Dermis microvascular lymphatic vessel endothelial cell (primary cell): ENCODE measurements around the gene SCAMP4. TPM values are rescaled to one million over a fixed set of nuclear protein-coding genes. Genes with fewer than 3 reads are reported as not detected.
"Not testable (repeated sequence)": the region's sequence is repeated elsewhere in the genome, so short reads cannot be mapped to it uniquely, and the experiment has no call there.

ENCODE experiments used
- DNase-seq, 2 donors: peaks; one replicate each; pipeline versions ENCODE4 v3.0.0 to v3.0.0-alpha.2; 2010; ENCODE audit warnings: low read depth in 2 of 2
- total RNA-seq: library from RNA; depleted of rRNA; stranded (reverse); fragments of >200 nt; gene quantifications from 2 replicates; pipeline ENCODE4 v1.2.1, GENCODE V29; 2014

The SCAMP4 gene
- total RNA-seq, 1 donor from 2014 or later = 18.2 TPM

DNA sequence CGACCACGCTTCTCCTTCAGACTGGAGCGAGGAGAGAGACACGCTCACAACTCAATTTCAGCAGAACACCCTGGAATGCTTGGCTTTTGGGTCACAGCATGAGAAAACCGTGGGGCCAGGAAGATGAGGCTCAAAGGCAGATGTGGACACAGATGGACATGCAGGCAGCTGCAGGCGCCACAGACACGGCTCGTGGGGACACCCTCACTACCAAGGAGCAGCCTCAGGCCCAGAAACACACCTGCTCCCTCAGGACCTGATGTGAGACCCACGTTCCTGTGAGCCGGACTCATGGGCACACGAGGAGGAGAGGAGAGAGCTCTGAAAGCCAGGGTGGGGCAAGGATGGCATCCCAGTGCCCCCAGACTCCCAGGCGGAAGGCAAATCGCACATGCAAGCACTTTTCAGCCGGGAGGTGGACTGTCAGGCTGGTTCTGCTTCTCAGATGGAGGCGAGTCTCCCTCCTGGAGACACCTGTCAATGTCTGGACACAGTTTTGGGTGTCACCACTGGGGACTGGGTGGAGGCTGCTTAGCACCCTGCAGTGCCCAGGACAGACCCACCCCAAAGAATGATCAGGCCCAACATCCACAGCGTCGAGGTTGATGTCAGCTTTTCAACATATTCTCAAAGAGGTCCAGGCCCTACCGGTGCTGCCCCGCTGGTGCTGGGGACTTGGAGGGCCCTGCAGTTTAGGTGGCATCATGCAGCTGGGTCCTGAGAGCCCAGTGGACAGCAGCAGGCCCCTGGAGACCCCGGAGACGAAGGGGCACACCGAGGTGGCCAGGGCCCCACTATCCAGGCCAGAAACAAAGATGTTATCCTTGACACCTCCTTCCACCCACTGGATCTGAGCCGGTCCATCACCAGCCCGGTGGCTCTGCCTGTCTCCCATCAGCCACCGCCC lies 22.2 kb upstream of the SCAMP4 start:
- no peak for DNase-seq

DNA sequence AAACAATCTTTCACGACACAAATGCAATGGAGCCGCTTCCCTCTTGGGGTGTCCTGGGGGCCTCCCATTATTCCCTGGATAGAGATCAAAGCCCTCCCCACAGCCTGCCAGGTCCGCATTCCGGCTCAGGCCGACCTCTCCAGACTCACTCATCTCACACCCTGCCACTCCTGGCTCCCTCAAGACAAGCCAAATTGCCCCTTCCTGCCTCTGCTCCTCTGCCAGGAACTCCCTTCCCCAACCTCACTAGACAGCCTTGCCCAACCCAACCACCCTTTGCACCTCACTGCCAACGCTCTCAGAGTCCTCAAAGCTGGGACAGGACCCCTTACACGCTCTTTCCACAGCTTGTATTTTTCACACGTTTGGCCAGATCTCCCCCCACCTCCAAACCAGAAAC lies 21.4 kb upstream of the SCAMP4 start:
- no peak for DNase-seq

DNA sequence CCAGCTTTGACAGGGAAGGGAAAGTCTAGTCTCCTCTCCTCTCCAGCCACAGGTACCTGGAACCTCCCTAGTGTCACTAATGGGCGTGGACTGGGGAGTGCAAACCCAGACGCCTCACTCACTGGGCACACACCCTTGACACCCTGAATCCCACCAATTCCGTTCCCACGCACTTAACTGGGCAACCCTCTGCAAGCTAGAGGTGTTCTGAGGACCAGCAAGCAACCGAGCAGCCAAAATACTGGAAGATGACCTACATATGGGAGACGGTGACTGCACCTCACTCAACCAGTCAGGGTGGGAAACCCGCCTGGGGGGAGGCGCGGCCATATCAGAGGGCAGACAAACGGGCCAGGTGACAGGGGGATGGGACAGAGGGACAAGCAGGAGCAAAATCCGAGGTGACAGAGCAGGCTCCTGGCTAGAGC lies 20.9 kb upstream of the SCAMP4 start:
- DNase-seq = no peak

DNA sequence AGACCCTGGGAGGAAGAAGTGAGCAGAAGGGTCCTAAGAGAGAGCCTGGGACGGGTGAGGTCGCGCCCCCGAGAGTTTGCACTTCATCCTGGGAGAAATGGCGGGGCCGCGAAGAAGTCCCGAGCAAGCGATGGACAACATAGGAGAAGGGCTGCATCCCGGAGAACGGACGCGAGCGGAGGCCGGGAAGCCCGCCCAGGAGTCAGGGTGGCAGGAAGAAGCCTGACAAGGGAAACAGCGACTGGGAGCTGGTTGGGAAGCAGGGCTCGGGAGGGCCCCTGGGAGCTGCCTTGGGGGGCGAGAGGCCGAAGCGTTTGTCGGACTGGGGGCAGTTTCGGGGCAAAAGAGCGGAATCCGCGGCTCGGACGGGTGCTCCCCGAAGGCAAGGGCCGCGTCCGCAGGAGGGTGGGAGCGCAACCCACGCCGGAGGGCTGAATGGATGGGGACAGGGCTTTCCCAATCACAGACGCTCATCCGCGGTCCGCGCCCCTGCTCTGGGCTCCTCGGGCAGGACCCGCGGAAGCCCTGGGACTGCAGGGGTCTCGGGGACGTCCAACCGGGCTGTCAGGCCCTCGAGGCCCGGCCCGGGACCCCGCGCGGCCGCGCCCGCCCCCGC lies 20.4 kb upstream of the SCAMP4 start:
- peak in 1 of 2 donors; percentile 34 for DNase-seq

DNA sequence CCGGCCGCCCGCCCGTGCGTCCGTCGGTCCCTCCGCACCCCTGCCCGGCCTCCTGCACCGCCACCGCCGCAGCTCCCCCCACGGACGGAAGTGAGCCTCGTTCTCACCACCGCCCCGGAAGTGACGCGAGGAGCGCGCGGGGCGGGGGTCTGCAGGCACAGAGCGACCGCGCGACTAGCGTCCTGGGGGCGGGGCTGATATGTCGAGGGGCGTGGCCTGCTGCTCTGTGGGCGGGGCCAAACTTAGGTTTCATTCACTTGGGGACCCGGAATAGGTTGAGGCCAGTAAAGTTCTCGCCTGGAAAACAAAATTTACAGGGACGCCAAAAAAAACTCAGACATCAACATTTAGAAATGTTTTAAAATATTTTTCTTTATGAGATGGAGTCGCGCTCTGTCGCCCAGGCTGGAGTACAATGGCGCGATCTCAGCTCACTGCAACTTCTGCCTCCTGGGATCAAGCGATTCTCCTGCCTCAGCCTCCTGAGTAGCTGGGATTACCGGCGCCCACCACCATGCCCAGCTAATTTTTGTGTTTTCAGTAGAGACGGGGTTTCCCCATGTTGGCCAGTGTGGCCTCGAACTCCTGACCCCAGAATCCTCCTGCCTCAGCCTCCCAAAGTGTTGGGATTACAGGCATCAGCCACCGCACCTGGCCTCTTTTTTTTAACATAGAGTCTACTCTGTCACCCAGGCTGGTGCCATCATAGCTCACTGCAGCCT lies 19.6 kb upstream of the SCAMP4 start, which contains the start of gene ABHD17A:
Gene ABHD17A (minus strand): TSS at position 99 of the 722 bp plus-strand sequence. CDS start 3,930 bp downstream, outside the sequence.
- peak; percentile 78 to 94 for DNase-seq

DNA sequence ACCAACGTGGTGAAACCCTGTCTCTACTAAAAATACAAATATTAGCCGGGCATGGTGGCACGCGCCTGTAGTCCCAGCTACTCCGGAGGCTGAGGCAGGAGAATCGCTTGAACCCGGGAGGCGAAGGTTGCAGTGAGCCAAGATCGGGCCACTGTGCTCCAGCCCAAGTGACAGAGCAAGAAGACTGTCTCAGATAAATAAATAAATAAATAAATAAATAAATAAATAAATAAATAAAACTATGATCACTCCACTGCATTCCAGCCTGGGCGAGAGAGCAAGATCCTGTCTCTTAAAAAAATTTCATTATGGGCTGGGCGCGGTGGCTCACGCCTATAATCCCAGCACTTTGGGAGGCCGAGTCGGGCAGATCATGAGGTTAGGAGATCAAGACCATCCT lies 18.8 kb upstream of the SCAMP4 start:
- not testable (repeated sequence) for DNase-seq

DNA sequence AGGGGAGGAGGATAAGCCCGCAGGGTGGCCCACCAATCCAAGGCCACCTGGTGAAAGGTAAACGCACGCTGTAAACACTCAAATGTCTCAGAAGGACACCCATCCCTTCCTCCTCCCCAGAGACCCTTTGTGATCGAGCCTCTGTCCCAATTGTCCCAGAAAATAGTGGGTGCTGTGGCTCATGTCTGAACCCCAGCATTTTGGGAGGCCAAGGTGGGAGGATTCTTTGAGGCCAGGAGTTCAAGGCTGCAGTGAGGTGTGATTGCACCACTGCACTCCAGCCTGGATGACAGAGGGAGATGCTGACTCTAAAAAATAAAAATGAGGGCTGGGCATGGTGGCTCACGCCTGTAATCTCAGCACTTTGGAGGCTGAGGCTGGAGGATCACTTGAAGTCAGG lies 16.8 kb upstream of the SCAMP4 start:
- no peak for DNase-seq

DNA sequence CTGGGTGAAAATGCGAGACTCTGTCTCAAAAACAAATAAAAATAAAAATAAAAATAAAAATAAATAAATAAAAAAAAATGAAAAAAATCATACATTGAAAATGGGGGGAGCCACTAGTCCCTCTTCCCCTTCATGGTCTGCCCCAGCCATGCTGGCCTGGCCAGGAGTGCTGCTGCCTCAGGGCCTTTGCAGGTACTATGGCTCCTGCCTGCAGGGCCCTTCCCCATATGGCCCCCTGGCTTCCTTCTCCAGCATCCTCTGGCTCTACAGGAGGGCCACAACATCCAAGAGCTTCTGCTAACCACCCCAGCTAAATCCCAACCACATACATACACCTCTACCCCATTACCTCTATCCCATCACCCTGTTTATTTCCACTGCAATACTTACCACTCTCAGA lies 15.3 kb upstream of the SCAMP4 start:
- no peak for DNase-seq

DNA sequence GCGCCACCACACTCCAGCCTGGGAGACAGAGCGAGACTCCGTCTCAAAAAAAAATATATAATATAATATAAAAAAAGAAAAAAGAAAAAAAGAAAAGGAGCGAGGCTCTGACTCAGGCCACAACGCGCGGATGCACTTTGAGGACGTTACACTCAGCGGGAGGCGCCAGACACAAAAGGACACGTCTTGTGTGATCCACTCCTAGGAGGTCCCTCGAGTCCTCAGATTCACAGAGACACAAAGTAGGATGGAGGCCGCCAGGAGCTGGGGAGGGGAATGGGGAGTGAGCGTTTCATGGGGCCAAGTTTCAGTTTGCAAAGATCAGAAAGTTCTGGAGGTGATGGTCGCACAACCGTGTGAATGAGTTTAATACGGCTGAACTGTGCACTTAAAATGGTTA lies 11.4 kb upstream of the SCAMP4 start:
- no peak for DNase-seq

DNA sequence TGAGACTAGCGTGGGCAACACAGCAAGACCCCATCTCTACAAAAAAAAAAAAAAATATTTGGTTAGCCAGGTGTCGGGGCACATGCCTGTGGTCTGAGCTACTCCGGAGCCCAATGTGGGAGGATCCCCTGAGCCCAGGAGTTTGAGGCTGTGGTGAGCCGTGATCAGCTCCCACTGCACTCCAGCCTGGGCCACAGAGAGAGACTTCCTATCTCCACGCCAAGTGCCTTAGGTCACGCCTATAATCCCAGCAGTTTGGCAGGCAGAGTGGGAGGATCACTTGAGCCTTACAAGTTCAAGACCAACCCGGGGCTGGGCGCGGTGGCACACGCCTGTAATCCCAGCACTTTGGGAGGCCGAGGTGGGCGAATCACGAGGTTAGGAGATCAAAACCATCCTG lies 8.7 kb upstream of the SCAMP4 start:
- no peak for DNase-seq

DNA sequence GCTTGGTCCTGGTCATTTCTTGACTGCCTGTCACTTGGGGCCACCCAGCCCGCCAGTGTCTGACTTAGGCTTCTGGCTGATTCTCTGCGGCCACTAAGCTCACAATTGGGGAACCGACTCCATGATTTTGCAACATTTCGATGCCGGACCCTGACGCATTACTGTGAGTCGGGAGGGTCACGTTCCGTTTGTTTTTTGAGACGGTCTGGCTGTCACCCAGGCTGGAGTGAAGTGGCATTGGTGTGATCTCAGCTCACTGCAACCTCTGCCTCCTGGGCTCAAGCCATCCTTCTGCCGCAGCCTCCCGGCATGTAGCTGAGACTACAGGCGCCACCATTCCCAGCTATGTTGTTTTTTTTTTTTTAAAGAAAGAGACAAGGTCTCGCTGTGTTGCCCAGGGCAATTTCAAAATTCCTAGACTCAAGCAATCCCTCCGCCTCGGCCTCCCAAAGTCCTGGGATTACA lies 3.2 kb upstream of the SCAMP4 start:
- no peak for DNase-seq

DNA sequence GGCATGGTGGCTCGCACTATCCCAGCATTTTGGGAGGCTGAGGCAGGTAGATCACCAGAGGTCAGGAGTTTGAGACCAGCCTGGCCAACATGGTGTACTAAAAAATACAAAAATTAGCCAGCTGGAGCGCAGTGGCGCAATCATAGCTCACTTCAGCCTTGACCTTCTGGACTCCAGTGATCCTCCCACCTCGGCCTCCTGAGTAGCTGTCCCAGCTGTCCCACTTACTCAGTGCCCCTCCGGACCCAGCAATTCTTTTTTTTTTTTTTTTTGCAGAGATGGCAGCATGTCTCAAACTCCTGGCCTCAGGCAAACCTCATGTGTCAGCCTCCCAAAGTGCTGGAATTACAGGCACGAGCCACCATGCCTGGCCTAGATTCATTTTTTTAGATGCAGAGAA lies 2.3 kb upstream of the SCAMP4 start:
- no peak for DNase-seq

DNA sequence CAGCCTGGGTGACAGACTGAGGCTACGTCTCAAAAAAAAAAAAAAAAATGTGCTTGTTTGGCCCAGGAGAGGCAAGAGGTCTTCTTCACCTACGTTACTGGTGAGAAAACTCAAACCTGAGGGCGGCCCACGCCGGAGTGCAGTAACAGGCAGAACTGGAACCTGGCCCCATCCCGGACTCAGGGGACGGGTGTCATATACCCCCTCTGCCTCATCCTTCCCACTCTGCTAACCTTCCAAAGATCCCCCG lies 414 bp upstream of the SCAMP4 start:
- no peak for DNase-seq

DNA sequence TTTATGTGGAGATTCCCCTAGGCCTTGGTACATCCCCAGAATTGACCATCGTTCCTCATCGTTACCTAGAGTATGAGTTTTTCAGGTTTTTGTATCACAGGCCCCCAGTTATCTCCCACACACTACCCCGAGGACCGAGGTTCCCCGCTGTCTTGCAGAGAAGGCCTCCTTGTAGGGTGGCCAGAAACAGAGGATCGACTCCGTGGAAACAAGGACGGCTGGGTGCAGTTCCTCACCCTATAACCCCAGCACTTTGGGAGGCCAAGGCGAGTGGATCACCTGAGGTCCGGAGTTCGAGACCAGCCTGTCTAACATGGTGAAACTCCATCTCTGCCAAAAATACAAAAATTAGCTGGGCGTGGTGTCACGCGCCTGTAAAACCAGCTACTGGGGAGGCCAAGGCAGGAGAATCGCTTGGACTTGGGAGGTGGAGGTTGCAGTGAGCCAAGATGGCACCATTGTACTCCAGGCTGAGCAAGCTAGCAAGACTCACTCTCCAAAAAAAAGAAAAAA lies 720 bp downstream of the SCAMP4 start:
- no peak for DNase-seq

DNA sequence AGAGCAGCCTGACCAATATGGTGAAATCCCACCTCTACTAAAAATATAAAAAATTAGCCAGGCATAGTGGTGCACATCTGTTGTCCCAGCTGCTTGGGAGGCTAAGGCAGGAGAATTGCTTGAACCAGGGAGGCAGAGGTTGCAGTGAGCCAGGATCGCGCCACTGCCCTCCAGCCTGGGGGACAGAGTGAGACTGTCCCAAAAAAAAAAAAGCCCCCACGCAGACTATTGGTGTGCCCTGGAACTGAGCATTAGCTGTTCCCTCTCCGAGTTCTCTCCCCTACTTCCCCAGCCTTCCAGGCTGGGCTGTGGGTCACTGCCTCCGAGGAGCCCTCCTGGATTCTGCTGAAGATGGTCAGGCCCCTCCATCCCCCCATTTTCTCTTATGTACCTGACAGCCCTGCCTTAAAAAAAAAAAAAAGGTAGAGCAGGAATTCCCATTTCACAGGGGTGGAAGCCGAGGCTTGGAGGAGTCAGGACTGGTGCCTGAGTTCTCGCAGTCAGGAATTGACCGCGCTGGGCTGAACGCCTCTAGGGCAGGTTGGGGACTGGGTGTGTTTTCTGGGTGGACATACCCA lies 1.9 kb downstream of the SCAMP4 start:
- no peak for DNase-seq

DNA sequence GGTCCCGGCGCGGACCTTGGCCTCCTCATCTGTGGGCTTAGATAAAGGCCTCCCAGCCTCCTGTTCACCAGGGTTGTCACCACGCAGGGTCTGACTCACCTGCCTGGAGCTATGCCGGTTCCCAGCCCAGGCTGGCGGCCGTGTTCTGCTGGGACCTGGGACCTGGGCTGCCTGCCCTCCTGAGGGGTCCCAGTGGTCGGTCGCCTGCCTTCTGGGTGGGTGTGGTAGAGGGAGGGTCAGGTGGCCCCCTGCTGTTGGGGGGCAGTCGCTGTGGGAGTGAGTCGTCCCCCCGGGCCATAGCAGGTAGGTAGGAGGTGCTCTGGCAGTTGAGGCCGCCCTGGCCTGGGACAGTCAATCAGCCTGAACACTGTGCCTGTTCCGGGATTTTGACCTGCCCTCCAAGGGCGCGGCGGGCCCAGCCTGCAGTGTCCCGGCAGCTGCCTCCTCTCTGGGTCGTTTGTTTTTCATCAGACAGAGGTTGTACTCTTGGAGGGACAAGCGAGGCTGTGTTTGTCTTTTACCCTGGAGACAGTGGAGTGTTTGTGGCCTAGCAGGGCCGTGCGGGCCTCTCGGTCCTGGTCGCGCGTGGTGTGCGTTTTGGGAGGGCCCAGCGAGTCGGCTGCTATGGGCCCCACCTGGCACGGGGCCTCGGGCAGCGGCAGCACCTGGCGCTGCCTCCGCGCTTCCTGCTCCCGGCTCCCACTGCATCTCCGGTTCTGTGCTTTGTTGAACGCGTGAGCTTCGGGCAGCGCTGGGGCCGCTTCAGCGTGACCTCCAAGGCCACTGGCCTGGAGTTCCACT lies 2.6 kb downstream of the SCAMP4 start:
- DNase-seq = no peak

DNA sequence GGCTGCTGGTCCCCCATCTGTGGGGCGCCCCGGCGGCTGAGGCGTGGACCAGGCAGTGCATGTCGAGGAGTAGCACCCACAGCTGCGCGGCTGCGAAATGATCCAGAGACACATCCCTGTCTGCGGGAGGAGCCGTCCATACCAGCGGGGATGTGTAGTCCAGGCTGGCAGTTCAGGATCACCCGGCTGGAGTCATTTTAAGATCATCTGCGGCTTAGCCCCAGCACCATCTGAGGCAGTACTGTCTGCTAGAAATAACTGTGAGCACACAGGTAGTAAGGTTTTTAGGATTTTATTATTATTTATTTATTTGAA lies 3.1 kb downstream of the SCAMP4 start:
- no peak for DNase-seq

DNA sequence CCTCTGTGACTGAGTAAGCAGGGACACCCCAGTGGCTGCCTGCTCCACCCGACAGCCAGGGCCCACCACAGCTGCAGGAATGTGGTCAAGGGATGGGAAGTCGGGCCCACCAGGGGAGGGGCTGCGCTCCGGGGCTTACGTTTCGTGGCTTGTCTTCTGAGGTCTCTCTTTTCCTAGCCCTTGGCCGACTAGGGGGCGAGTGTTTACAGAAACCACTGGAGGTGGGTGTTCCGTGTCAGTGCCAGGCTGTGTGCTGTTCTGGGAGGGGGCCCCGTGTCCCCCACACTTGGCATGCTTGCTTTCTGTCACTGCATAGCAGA lies 4.5 kb downstream of the SCAMP4 start:
- no peak for DNase-seq

DNA sequence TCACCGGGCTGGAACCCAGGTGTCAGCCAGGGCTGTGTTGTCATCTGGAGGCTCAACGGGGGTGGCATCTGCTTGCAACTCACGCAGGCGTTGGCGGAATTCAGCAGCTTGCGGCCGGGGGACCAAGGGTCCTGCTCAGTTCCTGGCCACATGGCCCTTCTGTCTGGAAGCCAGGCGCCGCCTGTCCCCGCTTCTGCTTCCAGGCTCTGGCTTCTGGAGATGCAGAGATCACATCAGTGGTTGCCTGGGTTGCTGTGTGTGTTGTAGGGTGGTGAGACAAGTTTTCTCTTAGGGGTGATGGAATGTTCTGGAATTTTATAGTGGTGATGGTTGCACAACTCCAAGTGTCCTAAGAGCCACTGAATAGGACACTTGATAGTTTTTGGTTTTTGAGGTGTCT lies 5.0 kb downstream of the SCAMP4 start:
- no peak for DNase-seq

DNA sequence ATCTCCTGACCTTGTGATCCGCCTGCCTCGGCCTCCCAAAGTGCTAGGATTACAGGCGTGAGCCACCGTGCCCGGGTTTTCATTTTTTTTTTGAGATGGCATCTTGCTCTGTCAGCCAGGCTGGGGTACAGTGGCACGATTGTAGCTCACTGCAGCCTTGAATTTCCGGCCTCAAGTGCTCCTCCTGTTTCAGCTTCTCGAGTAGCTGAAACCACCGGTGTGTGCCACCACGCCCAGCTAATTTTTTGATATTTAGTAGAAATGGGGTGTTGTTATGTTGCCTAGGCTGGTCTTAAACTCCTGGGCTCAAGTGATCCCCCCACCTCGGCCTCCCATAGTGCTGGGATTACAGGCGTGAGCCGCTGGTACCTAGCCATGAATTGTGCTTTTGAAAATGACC lies 5.9 kb downstream of the SCAMP4 start:
- no peak for DNase-seq

DNA sequence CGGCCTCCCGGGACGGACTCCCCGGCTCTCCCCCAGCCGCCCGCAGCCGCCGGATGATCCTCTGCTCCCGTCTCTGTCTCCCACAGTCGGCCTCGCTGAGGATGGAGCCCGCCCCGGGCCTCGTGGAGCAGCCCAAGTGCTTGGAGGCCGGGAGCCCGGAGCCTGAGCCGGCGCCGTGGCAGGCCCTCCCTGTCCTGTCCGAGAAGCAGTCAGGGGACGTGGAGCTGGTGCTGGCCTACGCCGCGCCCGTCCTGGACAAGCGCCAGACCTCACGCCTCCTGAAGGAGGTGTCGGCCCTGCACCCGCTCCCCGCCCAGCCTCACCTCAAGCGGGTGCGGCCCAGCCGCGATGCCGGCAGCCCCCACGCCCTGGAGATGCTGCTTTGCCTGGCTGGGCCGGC lies 6.8 kb downstream of the SCAMP4 start:
- DNase-seq = no peak
